Activated CD4-positive, alpha-beta T cell treated with anti-CD3 and anti-CD28 coated beads for 1 hour (primary cell): ENCODE data around the gene MX2.
A peak's percentile ranks its signal among the peaks of the same experiment; 100 is the strongest.

Source experiments
- DNase-seq: peaks from one replicate; pipeline ENCODE4 v3.0.0-alpha.2; 2020

MX2 gene

DNA sequence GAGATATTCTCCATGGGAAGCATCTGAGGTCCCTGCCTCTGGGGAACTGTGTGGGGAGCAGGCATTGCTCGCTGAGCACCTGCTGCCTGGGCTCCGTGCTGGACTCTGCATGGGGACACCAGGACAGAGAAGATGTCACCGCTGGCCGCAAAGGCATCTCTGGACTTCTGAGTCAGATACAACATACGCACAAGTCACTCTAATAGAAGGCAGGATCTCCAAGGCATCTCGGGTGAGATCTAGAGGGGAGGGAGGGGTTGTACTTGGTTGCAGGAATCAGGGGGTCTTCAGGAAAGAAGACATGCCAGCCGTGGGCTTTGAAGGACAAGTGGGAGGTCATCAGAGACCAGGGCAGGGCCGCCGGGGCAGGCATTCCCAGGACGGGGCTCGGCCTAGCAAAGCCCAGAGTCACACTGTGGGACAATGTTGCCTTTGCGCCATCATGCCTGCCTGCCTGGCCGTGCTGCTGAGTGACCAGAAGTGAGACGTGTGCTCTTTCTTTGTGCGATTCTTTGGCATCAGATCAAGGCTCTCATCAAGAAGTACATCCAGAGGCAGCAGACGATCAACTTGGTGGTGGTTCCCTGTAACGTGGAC is 28.3 kb downstream of the MX2 start:
- no peak for DNase-seq

DNA sequence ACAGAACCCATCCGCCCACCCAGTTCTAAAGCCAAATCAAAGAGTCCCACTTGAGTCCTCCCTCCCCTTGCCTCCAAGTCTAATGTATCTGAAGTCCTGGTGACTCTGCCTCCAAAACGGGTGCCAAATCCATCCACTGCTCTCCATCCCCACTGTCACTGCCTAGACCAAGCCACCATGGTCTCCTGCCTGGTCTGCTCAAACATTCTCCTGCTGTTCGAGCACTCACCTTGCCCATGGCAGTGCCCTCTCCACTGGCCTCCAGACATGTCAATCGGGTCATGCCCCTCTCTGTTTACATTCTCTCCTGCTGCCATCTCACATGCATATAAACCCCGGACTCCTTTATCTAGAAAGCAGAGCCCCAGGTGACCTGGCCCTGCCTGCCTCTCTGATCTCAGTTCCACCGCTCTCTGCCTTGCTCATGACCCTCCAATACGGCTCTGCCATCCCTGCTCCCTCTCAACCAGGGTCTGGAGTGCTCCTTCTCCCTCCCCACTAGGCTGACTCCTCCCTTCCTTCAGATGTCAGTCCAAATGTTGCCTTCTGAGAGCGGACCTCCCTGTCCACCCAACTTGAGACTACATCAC is 32.1 kb downstream of the MX2 start:
- no peak for DNase-seq

- DNase-seq: no peak
Measured at GRCh38 chr21:41396558-41397075, 34.8 kb downstream of the MX2 start.

DNA sequence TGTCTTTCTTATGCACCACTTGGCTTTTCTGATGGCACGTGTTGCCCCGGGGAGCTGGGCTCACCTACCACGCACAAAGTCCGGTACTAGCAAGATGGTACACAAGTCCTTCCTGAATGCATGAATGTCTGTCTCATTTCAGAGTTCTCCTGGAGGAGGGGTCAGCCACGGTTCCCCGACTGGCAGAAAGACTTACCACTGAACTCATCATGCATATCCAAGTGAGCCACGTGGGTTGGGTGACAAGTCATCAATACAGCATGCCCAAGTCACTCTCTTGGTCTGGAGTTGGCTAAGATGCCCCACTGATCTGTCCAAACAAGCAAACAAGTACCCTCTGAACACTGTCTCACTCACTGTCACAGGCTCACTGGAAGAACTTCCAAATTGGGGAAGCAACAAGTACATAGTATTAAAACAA is 35.7 kb downstream of the MX2 start:
- no peak for DNase-seq

DNA sequence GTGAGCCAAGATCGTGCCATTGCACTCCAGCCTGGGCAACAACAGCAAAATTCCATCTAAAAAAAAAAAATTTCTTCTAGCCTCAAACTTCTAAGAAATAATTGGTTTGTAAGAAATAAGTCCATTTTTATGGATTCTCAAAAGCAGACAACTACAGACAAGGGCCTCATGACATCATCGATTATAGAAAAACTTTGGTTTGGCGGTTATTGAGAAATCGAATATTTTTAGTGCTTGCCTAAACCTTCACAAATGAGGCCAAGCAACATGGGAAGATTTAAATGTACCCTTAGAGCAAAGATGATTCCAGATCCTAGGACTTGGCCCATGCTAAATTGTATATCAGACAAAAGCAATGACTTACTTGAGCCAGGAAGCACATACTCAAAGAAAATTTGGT is 36.4 kb downstream of the MX2 start:
- no peak for DNase-seq

DNA sequence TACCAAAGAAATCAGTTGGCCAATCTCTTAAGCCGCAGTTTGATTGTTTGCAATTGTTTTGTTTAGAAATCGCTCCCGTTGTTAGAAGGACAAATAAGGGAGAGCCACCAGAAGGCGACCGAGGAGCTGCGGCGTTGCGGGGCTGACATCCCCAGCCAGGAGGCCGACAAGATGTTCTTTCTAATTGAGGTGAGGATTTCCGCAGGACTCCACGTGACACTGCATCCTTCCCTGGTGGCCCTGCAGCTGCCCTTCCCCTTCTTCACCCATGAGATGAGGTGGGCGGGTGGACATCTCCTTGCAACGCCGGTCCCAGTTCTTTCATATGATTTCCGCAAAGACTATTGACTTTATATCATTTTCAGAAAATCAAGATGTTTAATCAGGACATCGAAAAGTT is 37.0 kb downstream of the MX2 start:
- no peak for DNase-seq

DNA sequence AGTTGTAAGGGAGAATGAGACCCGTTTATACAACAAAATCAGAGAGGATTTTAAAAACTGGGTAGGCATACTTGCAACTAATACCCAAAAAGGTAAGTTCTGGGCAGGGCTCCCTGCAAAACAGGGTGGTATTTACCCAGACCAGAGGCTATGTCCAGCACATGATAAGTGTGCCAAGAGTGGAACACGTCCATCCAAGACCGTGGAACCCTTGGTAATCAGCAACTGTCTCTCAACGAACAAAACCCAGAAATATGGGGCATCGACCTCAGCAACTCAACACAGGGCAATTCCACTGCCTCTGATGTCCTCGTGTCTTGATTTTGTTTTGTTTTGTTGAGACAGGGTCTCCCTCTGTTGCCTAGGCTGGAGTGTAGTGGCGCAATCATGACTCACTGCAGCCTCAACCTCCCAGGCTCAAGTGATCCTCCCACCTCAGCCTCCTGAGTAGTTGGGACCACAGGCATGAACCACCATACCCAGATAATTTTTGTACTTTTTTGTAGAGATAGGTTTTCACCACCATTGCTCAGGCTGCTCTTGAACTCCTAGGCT is 37.5 kb downstream of the MX2 start:
- DNase-seq: no peak

GRCh38 chr21:41402231-41402630 is 40.4 kb downstream of the MX2 start:
- DNase-seq: no peak

DNA sequence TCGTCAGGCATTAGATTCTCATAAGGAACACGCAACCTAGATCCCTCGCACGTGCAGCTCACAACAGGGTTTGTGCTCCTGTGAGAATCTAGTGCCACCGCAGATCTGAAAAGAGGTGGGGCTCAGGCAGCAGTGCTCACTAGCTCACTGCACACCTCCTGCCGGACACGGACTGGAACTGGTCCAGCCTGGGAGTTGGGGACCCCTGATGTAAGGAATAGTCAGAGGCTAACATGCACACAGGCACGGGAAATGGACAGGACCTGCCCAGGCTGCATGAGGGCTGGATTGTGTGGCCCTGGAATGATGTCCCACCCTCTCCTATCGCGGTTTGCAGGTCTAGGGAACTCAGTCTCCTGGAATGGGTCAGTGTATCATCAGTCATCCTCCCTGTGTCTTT is 41.0 kb downstream of the MX2 start:
- DNase-seq: no peak

GRCh38 chr21:41403331-41403730 is 41.5 kb downstream of the MX2 start:
- no peak for DNase-seq

GRCh38 chr21:41403966-41404365 is 42.1 kb downstream of the MX2 start:
- no peak for DNase-seq

GRCh38 chr21:41405321-41405720 is 43.5 kb downstream of the MX2 start:
- no peak for DNase-seq

DNA sequence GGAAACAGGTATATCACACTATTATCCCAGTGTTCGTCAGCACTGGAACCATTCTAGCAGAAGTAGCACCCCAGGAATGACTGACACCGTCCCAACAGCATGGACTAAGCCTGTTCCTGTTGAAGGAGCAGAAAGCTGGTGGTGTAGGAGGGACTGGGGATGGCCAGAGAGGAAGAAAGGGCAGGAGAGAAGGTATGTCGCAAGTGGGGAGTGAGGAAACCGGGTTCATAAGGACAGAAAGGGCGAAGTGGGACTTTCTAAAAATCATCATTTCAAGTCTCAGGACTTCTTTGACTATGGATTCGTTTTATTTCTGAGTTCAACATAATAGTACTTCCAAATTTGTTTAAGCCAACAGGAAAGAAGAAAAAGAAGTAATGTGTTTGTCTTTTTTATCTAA is 44.5 kb downstream of the MX2 start:
- DNase-seq: no peak

DNA sequence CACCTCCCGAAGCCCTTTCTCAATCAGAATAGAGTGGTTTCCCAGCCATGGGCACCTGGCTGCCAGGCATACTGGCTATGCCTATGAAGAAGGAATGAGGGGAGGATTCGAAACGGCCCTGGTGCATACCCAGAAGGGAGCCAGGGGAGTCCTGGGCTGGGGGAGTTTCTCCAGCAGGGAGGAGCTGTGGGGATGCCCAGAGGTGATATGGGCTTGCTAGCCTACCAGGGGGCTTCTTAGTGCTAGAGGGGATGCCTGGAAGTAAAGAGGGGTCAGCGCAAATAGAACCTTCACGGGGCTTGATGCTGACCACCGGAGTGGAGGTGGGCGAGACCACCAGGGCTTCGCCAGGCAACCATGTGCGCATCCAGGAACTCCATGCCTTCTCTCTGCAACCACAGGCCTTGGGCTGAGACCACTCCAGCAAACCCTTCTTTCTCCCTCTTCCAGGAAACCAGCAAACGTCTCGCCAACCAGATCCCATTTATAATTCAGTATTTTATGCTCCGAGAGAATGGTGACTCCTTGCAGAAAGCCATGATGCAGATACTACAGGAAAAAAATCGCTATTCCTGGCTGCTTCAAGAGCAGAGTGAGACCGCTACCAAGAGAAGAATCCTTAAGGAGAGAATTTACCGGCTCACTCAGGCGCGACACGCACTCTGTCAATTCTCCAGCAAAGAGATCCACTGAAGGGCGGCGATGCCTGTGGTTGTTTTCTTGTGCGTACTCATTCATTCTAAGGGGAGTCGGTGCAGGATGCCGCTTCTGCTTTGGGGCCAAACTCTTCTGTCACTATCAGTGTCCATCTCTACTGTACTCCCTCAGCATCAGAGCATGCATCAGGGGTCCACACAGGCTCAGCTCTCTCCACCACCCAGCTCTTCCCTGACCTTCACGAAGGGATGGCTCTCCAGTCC is 46.0 kb downstream of the MX2 start:
- DNase-seq: peak; percentile 13

GRCh38 chr21:41410361-41410760 is 48.5 kb downstream of the MX2 start:
- no peak for DNase-seq

DNA sequence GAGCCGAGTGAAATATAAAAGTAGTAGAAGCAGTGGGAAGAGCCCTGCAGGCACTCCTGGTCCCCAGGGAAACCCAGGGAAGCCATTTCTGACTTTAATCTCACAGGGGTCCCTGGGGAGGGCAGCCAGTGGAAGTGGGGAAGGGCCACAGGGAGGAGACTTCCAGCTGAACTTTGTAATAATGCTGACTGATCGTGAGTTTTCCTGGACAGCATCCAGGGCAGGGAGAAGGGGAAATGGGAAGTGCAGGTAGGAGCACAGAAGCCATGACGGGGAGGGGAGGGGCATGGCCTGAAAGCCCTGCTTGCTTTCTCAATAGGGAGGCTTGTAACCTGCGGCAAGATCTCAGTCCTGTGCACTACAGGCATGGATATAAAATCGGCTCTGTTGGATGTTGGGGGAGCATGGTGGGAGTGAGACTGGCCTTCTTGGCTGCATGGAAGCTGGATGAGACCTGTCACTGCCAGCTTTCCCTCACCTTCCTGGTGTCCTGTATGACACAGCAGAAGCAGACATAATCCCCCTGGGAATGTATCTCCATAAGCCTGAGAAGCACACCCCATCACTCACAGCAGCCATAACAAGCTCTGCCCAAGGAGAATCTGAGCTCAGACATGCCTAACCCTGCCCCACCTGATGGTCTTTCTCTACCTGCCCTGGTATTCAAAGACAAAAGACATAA is 49.1 kb downstream of the MX2 start:
- peak; percentile 25 for DNase-seq

- DNase-seq: peak; percentile 40
Measured at GRCh38 chr21:41411449-41412089, 49.7 kb downstream of the MX2 start.

GRCh38 chr21:41417505-41417904 is 55.7 kb downstream of the MX2 start:
- peak; percentile 4 for DNase-seq

GRCh38 chr21:41418393-41418792 is 56.6 kb downstream of the MX2 start:
- peak; percentile 7 for DNase-seq

GRCh38 chr21:41418956-41419680 is 57.3 kb downstream of the MX2 start:
- DNase-seq: peak; percentile 7
